ENCODE measurements around the gene CENPN.

CENPN gene

DNA sequence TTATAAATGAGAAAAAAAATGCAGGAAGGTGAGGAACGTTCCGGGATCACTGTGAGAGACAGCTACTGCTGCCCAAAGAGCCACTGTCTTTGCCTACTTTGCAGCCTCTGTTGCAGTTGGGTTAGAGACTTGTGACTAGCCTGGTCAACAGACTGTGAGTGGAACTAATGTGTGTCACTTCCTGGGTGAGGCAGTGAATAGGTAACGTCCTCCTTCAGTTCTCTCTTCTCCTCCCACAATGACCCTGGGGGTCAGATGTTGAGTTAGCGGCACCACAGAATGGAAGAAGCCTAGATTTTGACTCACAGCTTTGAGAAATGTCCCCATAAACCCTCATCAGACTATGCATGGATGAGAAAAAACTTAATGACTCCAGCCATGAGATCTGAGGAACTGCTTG is 64.8 kb downstream of the CENPN start:
- TF ChIP-seq FOXP2 (optimal IDR thresholded peaks at IDR 0.05; ENCODE audit: borderline replicate concordance, extremely low read depth, extremely low read length, insufficient read depth) (no peak), TAF1 (IDR thresholded peaks at IDR 0.05; ENCODE audit: borderline replicate concordance, insufficient read depth, low read length) (no peak), SIN3A (IDR thresholded peaks at IDR 0.05; ENCODE audit: borderline replicate concordance, insufficient read depth, low read length) (no peak), POLR2AphosphoS5 (IDR thresholded peaks at IDR 0.05; ENCODE audit: low read depth, low read length) (no peak)
- TF ChIP-seq, protein P1, sequence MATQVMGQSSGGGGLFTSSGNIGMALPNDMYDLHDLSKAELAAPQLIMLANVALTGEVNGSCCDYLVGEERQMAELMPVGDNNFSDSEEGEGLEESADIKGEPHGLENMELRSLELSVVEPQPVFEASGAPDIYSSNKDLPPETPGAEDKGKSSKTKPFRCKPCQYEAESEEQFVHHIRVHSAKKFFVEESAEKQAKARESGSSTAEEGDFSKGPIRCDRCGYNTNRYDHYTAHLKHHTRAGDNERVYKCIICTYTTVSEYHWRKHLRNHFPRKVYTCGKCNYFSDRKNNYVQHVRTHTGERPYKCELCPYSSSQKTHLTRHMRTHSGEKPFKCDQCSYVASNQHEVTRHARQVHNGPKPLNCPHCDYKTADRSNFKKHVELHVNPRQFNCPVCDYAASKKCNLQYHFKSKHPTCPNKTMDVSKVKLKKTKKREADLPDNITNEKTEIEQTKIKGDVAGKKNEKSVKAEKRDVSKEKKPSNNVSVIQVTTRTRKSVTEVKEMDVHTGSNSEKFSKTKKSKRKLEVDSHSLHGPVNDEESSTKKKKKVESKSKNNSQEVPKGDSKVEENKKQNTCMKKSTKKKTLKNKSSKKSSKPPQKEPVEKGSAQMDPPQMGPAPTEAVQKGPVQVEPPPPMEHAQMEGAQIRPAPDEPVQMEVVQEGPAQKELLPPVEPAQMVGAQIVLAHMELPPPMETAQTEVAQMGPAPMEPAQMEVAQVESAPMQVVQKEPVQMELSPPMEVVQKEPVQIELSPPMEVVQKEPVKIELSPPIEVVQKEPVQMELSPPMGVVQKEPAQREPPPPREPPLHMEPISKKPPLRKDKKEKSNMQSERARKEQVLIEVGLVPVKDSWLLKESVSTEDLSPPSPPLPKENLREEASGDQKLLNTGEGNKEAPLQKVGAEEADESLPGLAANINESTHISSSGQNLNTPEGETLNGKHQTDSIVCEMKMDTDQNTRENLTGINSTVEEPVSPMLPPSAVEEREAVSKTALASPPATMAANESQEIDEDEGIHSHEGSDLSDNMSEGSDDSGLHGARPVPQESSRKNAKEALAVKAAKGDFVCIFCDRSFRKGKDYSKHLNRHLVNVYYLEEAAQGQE (IDR thresholded peaks at IDR 0.05; ENCODE audit: insufficient read depth in 1 of 2, low read depth in 2 of 2, low read length in 2 of 2), result no peak

DNA sequence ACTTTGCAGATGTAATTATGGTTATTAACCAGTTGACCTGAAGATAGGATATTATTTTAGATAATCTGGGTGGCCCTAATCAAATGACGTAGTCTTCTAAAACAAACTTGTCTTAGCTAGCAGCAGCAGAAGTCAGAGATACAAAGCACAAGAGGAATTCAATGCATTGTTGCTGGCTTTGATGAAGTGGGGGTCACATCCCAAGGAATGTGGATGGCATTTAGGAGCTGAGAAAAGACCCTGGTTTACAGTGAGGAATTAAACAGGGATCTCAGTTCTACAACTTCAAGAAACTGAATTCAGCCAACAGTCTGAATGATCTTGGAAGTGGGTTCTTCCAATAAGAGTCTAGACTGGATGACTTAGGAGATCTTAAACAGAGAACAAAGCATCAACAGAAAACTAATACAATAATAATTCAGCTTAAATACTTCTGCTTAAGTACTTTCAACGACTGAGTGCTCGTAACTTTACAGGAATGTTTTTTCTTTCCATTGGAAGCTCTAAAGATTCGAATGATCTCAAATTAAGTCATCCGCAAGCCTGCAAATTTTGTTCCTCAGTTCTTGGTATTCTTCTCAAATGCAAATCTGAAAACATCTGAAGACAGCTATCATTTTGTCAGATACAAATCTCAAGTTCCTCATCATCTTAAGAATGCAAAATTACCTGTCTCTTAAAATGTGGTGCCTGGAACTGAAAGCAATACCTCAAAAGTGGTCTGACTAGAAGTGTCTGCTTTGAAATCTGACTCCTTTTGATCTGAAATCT is 66.7 kb downstream of the CENPN start:
- no peak for TF ChIP-seq POLR2AphosphoS5 (IDR thresholded peaks at IDR 0.05; ENCODE audit: low read depth, low read length)
- no peak for TF ChIP-seq FOXP2 (optimal IDR thresholded peaks at IDR 0.05; ENCODE audit: borderline replicate concordance, extremely low read depth, extremely low read length, insufficient read depth)
- TF ChIP-seq TAF1 (IDR thresholded peaks at IDR 0.05; ENCODE audit: borderline replicate concordance, insufficient read depth, low read length), result no peak
- no peak for TF ChIP-seq SIN3A (IDR thresholded peaks at IDR 0.05; ENCODE audit: borderline replicate concordance, insufficient read depth, low read length)
- TF ChIP-seq, protein P1 (IDR thresholded peaks at IDR 0.05; ENCODE audit: insufficient read depth in 1 of 2, low read depth in 2 of 2, low read length in 2 of 2), result no peak

DNA sequence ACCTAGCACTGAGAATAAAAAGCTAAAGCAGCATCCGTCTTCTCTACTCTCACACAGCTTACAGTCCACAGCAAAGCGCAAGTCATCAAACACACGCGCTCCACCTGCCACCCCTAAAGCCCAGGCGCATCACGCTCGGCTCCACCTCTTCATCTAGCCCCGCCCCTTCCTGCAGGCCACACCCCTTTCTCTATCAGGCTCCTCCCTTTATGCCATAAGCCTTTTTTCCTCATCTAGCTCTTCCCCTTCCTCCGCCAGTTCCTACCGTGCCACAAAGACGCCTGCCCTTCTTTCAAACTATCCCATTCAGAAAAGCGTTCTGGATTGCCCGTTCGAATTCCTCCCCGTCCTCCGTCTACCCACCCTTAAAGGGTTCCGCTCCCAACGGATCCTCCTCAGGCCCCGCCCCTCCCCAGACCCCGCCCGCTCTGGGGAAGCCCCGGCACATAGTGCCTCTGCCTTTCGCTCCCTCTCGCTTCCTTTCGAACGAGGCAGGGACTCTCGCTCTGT is 69.6 kb downstream of the CENPN start:
- TF ChIP-seq, protein P1 (IDR thresholded peaks at IDR 0.05; ENCODE audit: insufficient read depth in 1 of 2, low read depth in 2 of 2, low read length in 2 of 2), result no peak
- TF ChIP-seq TAF1 (IDR thresholded peaks at IDR 0.05; ENCODE audit: borderline replicate concordance, insufficient read depth, low read length) (no peak), SIN3A (IDR thresholded peaks at IDR 0.05; ENCODE audit: borderline replicate concordance, insufficient read depth, low read length) (no peak), FOXP2 (optimal IDR thresholded peaks at IDR 0.05; ENCODE audit: borderline replicate concordance, extremely low read depth, extremely low read length, insufficient read depth) (no peak), POLR2AphosphoS5 (IDR thresholded peaks at IDR 0.05; ENCODE audit: low read depth, low read length) (no peak)

DNA sequence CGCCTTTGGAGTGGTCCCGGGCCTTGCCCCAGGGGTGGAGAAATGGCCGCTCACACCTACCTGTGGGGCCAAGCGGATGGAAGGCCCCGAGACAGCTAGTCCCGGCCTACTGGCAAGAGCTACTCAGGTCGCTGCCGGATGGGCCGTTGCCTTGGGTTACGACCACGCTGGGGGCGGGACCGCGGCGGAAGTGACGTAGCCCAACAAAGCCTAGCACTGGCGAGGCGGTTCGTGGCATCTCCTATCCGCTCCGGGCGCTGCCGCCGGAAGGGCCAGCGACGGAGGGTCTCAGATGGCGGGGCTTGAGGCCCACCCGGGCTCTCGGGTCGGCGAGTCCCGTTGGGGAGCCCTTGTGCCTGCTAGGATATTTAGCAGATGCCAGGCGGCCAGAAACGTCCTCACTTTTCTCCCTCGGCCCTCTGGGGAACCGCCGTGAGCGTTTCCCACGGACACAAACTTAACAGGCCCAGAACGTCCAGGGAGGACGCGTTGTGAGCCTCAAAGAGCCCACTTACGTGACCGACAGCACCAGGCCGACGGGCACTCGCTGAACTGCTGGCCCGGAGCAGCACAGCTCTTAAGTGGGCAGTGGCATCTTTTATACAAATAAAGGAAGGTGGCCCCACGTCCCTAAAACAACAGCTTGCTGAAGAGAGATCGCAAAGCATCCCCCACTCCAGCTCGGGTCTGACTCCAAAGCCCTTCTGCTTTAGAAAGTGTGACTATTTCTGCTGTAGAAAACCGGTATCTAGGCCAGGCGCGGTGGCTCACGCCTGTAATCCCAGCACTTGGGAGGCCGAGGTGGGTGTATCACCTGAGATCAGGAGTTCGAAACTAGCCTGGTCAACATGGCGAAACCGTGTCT is 70.3 kb downstream of the CENPN start, which contains the start of gene C16orf46:
Gene C16orf46 (minus strand): TSS at position 163 of the 865 bp plus-strand sequence. CDS start 13,283 bp downstream, outside the sequence.
- TF ChIP-seq TAF1 (IDR thresholded peaks at IDR 0.05; ENCODE audit: borderline replicate concordance, insufficient read depth, low read length), result no peak
- peak; percentile 88 for TF ChIP-seq FOXP2 (optimal IDR thresholded peaks at IDR 0.05; ENCODE audit: borderline replicate concordance, extremely low read depth, extremely low read length, insufficient read depth)
- TF ChIP-seq, protein P1 (IDR thresholded peaks at IDR 0.05; ENCODE audit: insufficient read depth in 1 of 2, low read depth in 2 of 2, low read length in 2 of 2), result no peak
- TF ChIP-seq POLR2AphosphoS5 (IDR thresholded peaks at IDR 0.05; ENCODE audit: low read depth, low read length), result peak; percentile 57; the same call in 1 of the 2 replicates
- peak; percentile 92; the same call in 1 of the 2 replicates for TF ChIP-seq SIN3A (IDR thresholded peaks at IDR 0.05; ENCODE audit: borderline replicate concordance, insufficient read depth, low read length)

Measured in PFSK-1 (cell line).